WTC11 (cell line): ENCODE measurements around the gene SAMD9L. TPM values are rescaled to one million over a fixed set of nuclear protein-coding genes. Genes with fewer than 3 reads are reported as not detected.

Experiments
- ATAC-seq: fragments of 200-7000 bp; cut with Tn5 transposase; 2 replicates; pipeline ENCODE4 v1.10.0; 2021; ENCODE audit warnings: mild to moderate bottlenecking, moderate library complexity
- CTCF ChIA-PET: fragments of 300-600 bp; sonication (Branson Sonifier 250); formaldehyde crosslinking; loops from one replicate; lab custom pipeline; 2021; ENCODE audit warnings: antibody characterized with exemption; lab: Charles Lee
- POLR2A ChIA-PET: fragments of 350-600 bp; sonication (Branson Sonifier 250); formaldehyde crosslinking; loops from one replicate; lab custom pipeline; 2021; ENCODE audit warnings: antibody characterized with exemption; lab: Charles Lee
- DNase-seq: peaks from one replicate; pipeline ENCODE4 v3.0.0; 2021; ENCODE audit warnings: low spot score
- H3K27ac Mint-ChIP-seq: 2 replicates; pipeline ENCODE4 v1.8.0; 2021; ENCODE audit warnings: mixed read lengths
- H3K27me3 Mint-ChIP-seq: 2 replicates; pipeline ENCODE4 v1.8.0; 2021; ENCODE audit warnings: low read depth, mild to moderate bottlenecking, moderate library complexity, mixed read lengths
- H3K36me3 Mint-ChIP-seq: 2 replicates; pipeline ENCODE4 v1.8.0; 2021; ENCODE audit warnings: mixed read lengths
- H3K4me1 Mint-ChIP-seq: 2 replicates; pipeline ENCODE4 v1.8.0; 2022; ENCODE audit warnings: mixed read lengths
- H3K4me3 Mint-ChIP-seq: 2 replicates; pipeline ENCODE4 v1.8.0; 2021; ENCODE audit warnings: mild to moderate bottlenecking, moderate library complexity, mixed read lengths
- H3K9me3 Mint-ChIP-seq: 2 replicates; pipeline ENCODE4 v1.8.0; 2021; ENCODE audit warnings: mixed read lengths
- ATF1 ChIP-seq: sonication (generic); formaldehyde crosslinking; IDR thresholded peaks from 2 replicates; pipeline ENCODE4 v1.8.1; 2023; ENCODE audit warnings: mild to moderate bottlenecking, moderate library complexity, missing genetic modification reagents
- CBFB ChIP-seq: sonication (generic); formaldehyde crosslinking; IDR thresholded peaks from 2 replicates; pipeline ENCODE4 v1.8.1; 2022; ENCODE audit warnings: mild to moderate bottlenecking, low read depth, missing genetic modification reagents
- CREM ChIP-seq: sonication (generic); formaldehyde crosslinking; IDR thresholded peaks from 2 replicates; pipeline ENCODE4 v1.8.1; 2022; ENCODE audit warnings: mild to moderate bottlenecking, missing genetic modification reagents, moderate library complexity
- E2F1 ChIP-seq: sonication (generic); formaldehyde crosslinking; IDR thresholded peaks from 2 replicates; pipeline ENCODE4 v1.8.0; 2022; ENCODE audit warnings: mild to moderate bottlenecking, missing genetic modification reagents
- E2F5 ChIP-seq: sonication (generic); formaldehyde crosslinking; IDR thresholded peaks from 2 replicates; pipeline ENCODE4 v1.8.1; 2022; ENCODE audit warnings: mild to moderate bottlenecking, moderate library complexity, missing genetic modification reagents
- ELF4 ChIP-seq: sonication (generic); formaldehyde crosslinking; IDR thresholded peaks from 2 replicates; pipeline ENCODE4 v1.8.1; 2022; ENCODE audit warnings: low read depth, mild to moderate bottlenecking, moderate library complexity, missing genetic modification reagents
- EMX1 ChIP-seq: fragments of 250-450 bp; sonication (Bioruptor Pico); IDR thresholded peaks from 2 replicates; pipeline ENCODE4 v1.8.0; 2021; ENCODE audit warnings: mild to moderate bottlenecking
- FOXK1 ChIP-seq: sonication (generic); formaldehyde crosslinking; IDR thresholded peaks from 2 replicates; pipeline ENCODE4 v1.8.0; 2022; ENCODE audit warnings: mild to moderate bottlenecking, moderate library complexity, missing genetic modification reagents
- FOXP1 ChIP-seq: sonication (generic); formaldehyde crosslinking; IDR thresholded peaks from 2 replicates; pipeline ENCODE4 v1.8.0; 2022; ENCODE audit warnings: missing genetic modification reagents, mild to moderate bottlenecking, moderate library complexity, borderline replicate concordance
- IRF1 ChIP-seq: sonication (generic); formaldehyde crosslinking; IDR thresholded peaks from 2 replicates; pipeline ENCODE4 v1.8.0; 2023; ENCODE audit warnings: missing genetic modification reagents
- JUN ChIP-seq: sonication (generic); formaldehyde crosslinking; IDR thresholded peaks from 2 replicates; pipeline ENCODE4 v1.8.0; 2023; ENCODE audit warnings: mild to moderate bottlenecking, missing genetic modification reagents
- MAX ChIP-seq: sonication (generic); formaldehyde crosslinking; IDR thresholded peaks from 2 replicates; pipeline ENCODE4 v1.8.0; 2022; ENCODE audit warnings: mild to moderate bottlenecking, missing genetic modification reagents
- MXD4 ChIP-seq: fragments of 250-450 bp; sonication (Bioruptor Pico); IDR thresholded peaks from 2 replicates; pipeline ENCODE4 v1.8.0; 2021; ENCODE audit warnings: mild to moderate bottlenecking, moderate library complexity, borderline replicate concordance
- NFE2L1 ChIP-seq: sonication (generic); formaldehyde crosslinking; IDR thresholded peaks from 2 replicates; pipeline ENCODE4 v1.8.1; 2023; ENCODE audit warnings: missing genetic modification reagents
- NR1H2 ChIP-seq: sonication (generic); formaldehyde crosslinking; IDR thresholded peaks from 2 replicates; pipeline ENCODE4 v1.9.0; 2021; ENCODE audit warnings: mild to moderate bottlenecking, moderate library complexity, missing genetic modification reagents
- PRRX2 ChIP-seq: fragments of 250-450 bp; sonication (Bioruptor Pico); IDR thresholded peaks from 2 replicates; pipeline ENCODE4 v1.8.0; 2021; ENCODE audit warnings: mild to moderate bottlenecking
- RELA ChIP-seq: sonication (generic); formaldehyde crosslinking; IDR thresholded peaks from 2 replicates; pipeline ENCODE4 v1.8.1; 2022; ENCODE audit warnings: missing genetic modification reagents, mild to moderate bottlenecking, borderline replicate concordance
- TEAD4 ChIP-seq: sonication (generic); formaldehyde crosslinking; IDR thresholded peaks from 2 replicates; pipeline ENCODE4 v1.8.0; 2022; ENCODE audit warnings: mild to moderate bottlenecking, missing genetic modification reagents
- ZNF121 ChIP-seq: sonication (generic); formaldehyde crosslinking; IDR thresholded peaks from 2 replicates; pipeline ENCODE4 v1.8.0; 2023; ENCODE audit warnings: missing genetic modification reagents
- ZNF138 ChIP-seq: sonication (generic); formaldehyde crosslinking; conservative IDR thresholded peaks from 2 replicates; pipeline ENCODE4 v1.8.1; 2022; ENCODE audit warnings: mild to moderate bottlenecking, moderate library complexity, missing genetic modification reagents
- ZNF317 ChIP-seq: sonication (generic); formaldehyde crosslinking; IDR thresholded peaks from 2 replicates; pipeline ENCODE4 v1.8.1; 2023; ENCODE audit warnings: low read depth, mild to moderate bottlenecking, moderate library complexity, missing genetic modification reagents, borderline replicate concordance
- ZNF416 ChIP-seq: fragments of 250-450 bp; sonication (Bioruptor Pico); IDR thresholded peaks from 2 replicates; pipeline ENCODE4 v1.9.0; 2021; ENCODE audit warnings: mild to moderate bottlenecking, inconsistent platforms
- ZNF671 ChIP-seq: fragments of 250-450 bp; sonication (Bioruptor Pico); IDR thresholded peaks from 2 replicates; pipeline ENCODE4 v1.8.0; 2021; ENCODE audit warnings: mild to moderate bottlenecking
- total RNA-seq: library from RNA; stranded (reverse); gene quantifications from 3 replicates; pipeline ENCODE4 v1.2.3, GENCODE V29; 2021
- TF ChIP-seq, protein P1 (sequence below): sonication (generic); formaldehyde crosslinking; IDR thresholded peaks from 2 replicates; pipeline ENCODE4 v1.8.0; 2022; ENCODE audit warnings: missing genetic modification reagents
- TF ChIP-seq, protein P2 (sequence below): fragments of 250-450 bp; sonication (Bioruptor Pico); IDR thresholded peaks from 2 replicates; pipeline ENCODE4 v1.8.0; 2021; ENCODE audit warnings: mild to moderate bottlenecking
- TF ChIP-seq, protein P3 (sequence below): fragments of 250-450 bp; sonication (Bioruptor Pico); IDR thresholded peaks from 2 replicates; pipeline ENCODE4 v2.1.2; 2022; ENCODE audit warnings: mild to moderate bottlenecking, moderate library complexity

SAMD9L gene
- total RNA-seq, 1 experiment from 2014 or later: 0.15 TPM

DNA sequence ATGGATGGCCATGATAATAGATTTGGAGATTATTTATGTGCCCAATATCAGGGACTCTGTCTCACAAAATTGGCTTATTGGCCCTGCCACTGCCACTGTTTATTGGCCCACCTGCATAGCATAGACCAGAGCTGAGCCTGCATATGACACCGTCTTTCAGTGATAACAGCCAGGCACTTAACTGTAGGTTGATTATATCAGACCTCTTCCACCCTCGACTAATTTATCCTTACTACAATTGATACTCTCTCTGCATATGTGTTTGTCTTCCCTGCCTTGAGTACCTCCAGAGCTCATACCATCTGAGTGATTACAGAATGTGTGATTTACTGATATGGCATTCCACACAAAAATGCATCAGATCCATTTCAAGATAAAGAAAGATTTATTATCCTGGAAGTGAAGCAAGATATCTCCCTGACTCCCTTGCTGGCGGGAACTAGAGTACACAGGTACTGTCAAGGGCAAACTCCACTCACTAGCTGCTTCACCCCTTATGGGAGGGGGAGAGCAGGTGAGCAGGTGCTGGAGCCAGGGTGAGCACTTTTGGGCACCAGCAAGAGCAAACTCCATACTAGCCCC, 13.1 kb upstream of the SAMD9L start:
- CTCF ChIA-PET: no interaction called here
- Mint-ChIP-seq H3K27me3 (no peaks in the 10 kb centered on the region; the same call in none of the 2 replicates), H3K9me3 (no peaks in the 10 kb centered on the region)

GRCh38 chr7:93160410-93160809, 12.2 kb upstream of the SAMD9L start:
- no peaks in the 10 kb centered on the region for H3K36me3 Mint-ChIP-seq
- H3K27me3 Mint-ChIP-seq: no peaks in the 10 kb centered on the region; the same call in none of the 2 replicates
- ChIA-PET POLR2A (no interaction called here), CTCF (no interaction called here)
- H3K4me3 Mint-ChIP-seq: no peak overlapping the region
- no peaks in the 10 kb centered on the region for H3K4me1 Mint-ChIP-seq
- ATAC-seq: no peak
- H3K27ac Mint-ChIP-seq: no peak overlapping the region
- TF ChIP-seq RELA (CRISPR knock-in tag) (no peak), CREM (no peak), JUN (no peak), TEAD4 (CRISPR knock-in tag) (no peak), ZNF121 (no peak)
- TF ChIP-seq, protein P1, sequence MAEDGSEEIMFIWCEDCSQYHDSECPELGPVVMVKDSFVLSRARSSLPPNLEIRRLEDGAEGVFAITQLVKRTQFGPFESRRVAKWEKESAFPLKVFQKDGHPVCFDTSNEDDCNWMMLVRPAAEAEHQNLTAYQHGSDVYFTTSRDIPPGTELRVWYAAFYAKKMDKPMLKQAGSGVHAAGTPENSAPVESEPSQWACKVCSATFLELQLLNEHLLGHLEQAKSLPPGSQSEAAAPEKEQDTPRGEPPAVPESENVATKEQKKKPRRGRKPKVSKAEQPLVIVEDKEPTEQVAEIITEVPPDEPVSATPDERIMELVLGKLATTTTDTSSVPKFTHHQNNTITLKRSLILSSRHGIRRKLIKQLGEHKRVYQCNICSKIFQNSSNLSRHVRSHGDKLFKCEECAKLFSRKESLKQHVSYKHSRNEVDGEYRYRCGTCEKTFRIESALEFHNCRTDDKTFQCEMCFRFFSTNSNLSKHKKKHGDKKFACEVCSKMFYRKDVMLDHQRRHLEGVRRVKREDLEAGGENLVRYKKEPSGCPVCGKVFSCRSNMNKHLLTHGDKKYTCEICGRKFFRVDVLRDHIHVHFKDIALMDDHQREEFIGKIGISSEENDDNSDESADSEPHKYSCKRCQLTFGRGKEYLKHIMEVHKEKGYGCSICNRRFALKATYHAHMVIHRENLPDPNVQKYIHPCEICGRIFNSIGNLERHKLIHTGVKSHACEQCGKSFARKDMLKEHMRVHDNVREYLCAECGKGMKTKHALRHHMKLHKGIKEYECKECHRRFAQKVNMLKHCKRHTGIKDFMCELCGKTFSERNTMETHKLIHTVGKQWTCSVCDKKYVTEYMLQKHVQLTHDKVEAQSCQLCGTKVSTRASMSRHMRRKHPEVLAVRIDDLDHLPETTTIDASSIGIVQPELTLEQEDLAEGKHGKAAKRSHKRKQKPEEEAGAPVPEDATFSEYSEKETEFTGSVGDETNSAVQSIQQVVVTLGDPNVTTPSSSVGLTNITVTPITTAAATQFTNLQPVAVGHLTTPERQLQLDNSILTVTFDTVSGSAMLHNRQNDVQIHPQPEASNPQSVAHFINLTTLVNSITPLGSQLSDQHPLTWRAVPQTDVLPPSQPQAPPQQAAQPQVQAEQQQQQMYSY (CRISPR knock-in tag): no peak
- TF ChIP-seq, protein P2, sequence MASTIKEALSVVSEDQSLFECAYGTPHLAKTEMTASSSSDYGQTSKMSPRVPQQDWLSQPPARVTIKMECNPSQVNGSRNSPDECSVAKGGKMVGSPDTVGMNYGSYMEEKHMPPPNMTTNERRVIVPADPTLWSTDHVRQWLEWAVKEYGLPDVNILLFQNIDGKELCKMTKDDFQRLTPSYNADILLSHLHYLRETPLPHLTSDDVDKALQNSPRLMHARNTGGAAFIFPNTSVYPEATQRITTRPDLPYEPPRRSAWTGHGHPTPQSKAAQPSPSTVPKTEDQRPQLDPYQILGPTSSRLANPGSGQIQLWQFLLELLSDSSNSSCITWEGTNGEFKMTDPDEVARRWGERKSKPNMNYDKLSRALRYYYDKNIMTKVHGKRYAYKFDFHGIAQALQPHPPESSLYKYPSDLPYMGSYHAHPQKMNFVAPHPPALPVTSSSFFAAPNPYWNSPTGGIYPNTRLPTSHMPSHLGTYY: no peak
- no peak for DNase-seq
- no peaks in the 10 kb centered on the region for H3K9me3 Mint-ChIP-seq

More for the DNA sequence above, 13.1 kb upstream of the SAMD9L start:
- TF ChIP-seq IRF1 (no peak), ZNF138 (CRISPR knock-in tag) (no peak), ZNF671 (CRISPR knock-in tag) (no peak), MAX (CRISPR knock-in tag) (no peak), ZNF317 (no peak), ATF1 (CRISPR knock-in tag) (no peak), MXD4 (no peak), ELF4 (CRISPR knock-in tag) (no peak), FOXP1 (CRISPR knock-in tag) (no peak), E2F5 (CRISPR knock-in tag) (no peak), PRRX2 (CRISPR knock-in tag) (no peak), E2F1 (CRISPR knock-in tag) (no peak), NFE2L1 (CRISPR knock-in tag) (no peak), ZNF416 (no peak), TEAD4 (CRISPR knock-in tag) (no peak), EMX1 (CRISPR knock-in tag) (no peak), NR1H2 (CRISPR knock-in tag) (no peak), FOXK1 (CRISPR knock-in tag) (no peak), CBFB (no peak)
- TF ChIP-seq, protein P3, sequence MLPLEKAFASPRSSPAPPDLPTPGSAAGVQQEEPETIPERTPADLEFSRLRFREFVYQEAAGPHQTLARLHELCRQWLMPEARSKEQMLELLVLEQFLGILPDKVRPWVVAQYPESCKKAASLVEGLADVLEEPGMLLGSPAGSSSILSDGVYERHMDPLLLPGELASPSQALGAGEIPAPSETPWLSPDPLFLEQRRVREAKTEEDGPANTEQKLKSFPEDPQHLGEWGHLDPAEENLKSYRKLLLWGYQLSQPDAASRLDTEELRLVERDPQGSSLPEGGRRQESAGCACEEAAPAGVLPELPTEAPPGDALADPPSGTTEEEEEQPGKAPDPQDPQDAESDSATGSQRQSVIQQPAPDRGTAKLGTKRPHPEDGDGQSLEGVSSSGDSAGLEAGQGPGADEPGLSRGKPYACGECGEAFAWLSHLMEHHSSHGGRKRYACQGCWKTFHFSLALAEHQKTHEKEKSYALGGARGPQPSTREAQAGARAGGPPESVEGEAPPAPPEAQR (CRISPR knock-in tag): no peak
- no peak overlapping the region for H3K27ac Mint-ChIP-seq
- H3K4me3 Mint-ChIP-seq: no peak overlapping the region
- H3K36me3 Mint-ChIP-seq: no peaks in the 10 kb centered on the region
- DNase-seq: no peak
- POLR2A ChIA-PET: no interaction called here
- ATAC-seq: no peak
- H3K4me1 Mint-ChIP-seq: no peaks in the 10 kb centered on the region
